T1000 (cell line): ENCODE results near the gene P2RY11.
A peak's percentile ranks its signal among the peaks of the same experiment; 100 is the strongest.

ENCODE experiments used
- DNase-seq: peaks from one replicate; lab custom pipeline; 2025; ENCODE audit warnings: mixed read lengths; lab: John Stamatoyannopoulos, UW

P2RY11 gene

GRCh38 chr19:10093295-10094186 is 18.0 kb upstream of the P2RY11 start:
- no peak for DNase-seq

DNA sequence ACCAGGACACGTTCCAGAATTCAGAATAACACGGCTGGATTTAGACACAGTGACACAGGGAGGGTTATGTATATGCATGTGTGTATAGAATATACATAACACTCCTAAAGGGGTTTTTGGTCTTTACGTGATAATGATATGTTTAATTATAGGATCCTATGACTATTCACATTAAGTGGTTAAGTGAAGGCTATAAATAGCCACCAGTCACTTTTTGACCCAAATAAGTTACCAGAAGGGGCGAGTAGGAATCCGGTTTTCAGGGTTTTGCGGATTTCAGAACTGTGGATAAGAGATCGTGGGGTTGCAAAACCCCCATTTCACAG is 15.9 kb upstream of the P2RY11 start:
- DNase-seq, result no peak

DNA sequence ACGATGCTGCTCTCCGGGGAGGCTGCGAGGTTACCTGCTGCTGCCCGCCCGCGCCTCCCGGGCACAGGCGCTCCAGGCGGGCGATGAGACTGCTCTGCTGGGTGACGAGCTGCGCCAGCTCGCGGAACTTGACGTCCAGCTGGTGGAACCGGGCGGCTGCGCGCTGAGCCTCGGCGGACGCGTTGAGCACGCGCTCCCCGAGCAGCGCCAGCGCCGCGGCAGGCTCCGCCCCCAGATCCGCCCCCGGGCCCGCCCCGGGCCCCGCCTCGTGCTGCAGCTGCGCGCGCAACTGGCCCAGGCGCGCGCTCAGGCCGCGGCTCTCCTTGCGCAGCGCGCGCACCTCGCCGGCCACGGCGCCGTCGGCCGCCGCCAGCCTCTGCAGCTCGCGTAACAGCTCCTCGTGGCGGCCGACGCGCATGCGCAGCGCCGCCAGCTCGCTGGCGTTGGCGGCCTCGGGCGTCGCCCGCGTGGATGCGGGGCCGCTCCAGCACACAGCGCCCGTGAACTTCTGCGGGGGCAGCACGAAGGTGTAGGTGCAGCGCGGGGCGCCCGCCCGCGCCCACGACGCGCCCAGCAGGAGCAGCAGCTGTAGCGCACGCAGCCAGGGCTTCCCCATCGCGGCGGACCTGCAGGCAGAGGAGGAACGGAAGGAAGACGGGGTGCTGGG is 15.4 kb upstream of the P2RY11 start:
- DNase-seq, result peak; percentile 86

- no peak for DNase-seq
Measured at GRCh38 chr19:10096615-10096963, 14.9 kb upstream of the P2RY11 start.

DNA sequence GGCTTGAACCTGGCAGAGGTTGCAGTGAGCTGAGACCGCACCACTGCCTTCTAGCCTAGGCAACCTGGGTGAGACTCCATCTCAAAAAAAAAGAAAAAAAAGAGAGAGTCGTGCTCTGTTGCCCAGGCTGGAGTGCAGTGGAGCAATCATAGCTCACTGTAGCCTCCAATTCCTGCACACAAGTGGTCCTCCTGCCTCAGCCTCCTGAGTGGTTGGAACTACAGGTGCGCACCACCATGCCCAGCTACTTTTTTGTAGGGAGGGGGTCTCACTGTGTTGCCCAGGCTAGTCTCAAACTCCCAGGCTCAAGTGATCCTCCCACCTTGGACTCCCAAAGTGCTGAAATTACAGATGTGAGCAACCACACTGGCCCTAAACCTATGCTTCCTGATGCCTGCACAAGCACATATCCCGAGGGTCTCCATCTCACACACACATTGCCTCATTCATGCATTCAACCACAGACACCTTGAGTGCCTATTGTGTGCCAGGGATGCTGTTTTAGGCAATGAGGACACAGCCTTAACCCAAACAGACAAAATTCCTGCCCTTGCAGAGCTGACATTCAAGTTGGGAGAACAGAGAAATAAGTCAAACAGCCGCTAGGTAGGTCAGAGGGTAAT is 11.2 kb upstream of the P2RY11 start:
- no peak for DNase-seq

DNA sequence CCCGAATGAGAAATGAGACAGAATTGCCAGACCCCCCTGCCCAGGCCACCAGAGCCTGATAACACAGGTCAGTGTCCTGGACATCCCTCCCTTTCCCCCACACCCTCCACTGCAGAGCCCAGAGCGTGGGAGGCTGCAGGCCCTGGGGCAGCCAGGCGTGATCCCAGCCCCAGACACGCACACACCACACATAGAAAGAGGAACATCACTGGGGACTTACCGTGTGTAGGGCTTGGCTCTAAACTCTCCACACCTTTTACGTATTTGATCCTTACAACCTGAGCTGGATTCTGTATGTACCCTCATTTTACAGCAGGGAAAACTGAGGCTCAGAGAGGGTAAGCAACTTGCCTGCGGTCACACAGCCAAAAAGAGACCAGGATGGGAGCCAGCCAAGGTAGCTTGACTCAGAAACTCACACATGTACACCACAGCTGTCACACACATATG is 8.7 kb upstream of the P2RY11 start:
- DNase-seq, result no peak

- no peak for DNase-seq
Measured at GRCh38 chr19:10104130-10104513, 7.4 kb upstream of the P2RY11 start.

GRCh38 chr19:10104665-10105508 is 6.6 kb upstream of the P2RY11 start:
- DNase-seq, result no peak

DNA sequence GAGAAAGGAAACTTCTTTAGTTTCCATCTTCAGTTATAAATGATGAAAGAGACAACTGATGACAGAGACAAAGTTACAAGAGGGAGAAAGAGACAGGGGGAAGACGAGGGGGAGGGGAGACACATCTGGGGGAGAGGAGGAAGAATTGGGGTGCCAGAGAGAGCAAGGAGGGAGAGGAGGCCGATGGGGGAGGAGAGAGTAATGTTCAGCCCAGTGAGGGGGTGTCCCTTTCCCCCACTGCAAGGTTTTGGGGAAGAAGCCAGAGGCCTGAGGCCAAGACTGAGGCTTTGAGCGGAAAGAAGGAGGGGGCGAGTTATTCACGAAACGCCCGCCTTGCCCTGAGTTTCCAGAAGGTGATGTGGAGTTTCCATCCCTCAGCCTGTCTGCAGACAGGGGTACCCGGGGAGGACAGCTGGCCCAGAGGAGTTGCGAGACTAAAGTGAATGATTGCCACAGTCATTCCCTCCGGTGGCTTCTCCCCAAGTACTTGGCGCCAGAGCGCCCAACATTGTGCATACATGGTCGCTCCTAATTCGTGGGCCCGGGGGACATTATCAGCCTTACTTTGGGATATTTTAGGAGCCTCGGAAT is 5.9 kb upstream of the P2RY11 start:
- no peak for DNase-seq

GRCh38 chr19:10106100-10106936 is 5.2 kb upstream of the P2RY11 start, which contains the start of gene PPAN:
Gene PPAN (plus strand): TSS chr19:10106362. CDS start chr19:10106395, 33 bp downstream.
- peak; percentile 93 for DNase-seq

DNA sequence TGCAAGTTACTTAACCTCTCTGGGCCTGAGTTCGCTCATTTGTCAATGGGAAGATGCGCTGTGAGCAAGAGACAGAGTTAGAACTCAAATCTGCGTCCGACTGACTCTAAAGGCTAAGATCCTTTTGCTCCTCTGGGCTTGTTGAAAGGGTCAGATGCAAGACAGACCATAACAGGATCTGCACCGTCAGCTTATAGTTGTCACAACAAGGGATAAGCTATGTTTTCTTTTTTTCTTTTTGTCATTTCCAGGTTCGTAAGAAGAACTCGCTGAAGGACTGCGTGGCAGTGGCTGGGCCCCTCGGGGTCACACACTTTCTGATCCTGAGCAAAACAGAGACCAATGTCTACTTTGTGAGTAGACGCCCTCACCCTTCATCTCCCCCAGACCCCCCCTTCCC is 4.2 kb upstream of the P2RY11 start:
- no peak for DNase-seq

- no peak for DNase-seq
Measured at GRCh38 chr19:10107817-10108367, 3.6 kb upstream of the P2RY11 start.

DNA sequence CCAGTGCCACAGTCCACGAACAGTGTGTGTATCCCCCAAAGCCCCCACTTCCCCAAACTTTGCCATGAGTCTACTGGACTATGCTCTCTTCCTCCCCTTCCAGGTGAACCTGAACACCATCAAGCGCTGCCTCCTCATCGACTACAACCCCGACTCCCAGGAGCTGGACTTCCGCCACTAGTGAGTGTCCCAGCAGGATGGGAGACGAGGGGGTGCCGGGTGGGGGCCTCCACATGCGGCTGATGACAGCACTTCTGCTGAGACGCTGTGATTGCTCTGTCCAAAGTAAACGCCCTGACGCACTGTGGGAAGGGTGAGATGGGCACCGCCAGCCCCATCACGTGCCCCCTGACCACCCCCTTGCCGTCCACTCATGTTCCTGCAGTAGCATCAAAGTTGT is 2.0 kb upstream of the P2RY11 start:
- no peak for DNase-seq

DNA sequence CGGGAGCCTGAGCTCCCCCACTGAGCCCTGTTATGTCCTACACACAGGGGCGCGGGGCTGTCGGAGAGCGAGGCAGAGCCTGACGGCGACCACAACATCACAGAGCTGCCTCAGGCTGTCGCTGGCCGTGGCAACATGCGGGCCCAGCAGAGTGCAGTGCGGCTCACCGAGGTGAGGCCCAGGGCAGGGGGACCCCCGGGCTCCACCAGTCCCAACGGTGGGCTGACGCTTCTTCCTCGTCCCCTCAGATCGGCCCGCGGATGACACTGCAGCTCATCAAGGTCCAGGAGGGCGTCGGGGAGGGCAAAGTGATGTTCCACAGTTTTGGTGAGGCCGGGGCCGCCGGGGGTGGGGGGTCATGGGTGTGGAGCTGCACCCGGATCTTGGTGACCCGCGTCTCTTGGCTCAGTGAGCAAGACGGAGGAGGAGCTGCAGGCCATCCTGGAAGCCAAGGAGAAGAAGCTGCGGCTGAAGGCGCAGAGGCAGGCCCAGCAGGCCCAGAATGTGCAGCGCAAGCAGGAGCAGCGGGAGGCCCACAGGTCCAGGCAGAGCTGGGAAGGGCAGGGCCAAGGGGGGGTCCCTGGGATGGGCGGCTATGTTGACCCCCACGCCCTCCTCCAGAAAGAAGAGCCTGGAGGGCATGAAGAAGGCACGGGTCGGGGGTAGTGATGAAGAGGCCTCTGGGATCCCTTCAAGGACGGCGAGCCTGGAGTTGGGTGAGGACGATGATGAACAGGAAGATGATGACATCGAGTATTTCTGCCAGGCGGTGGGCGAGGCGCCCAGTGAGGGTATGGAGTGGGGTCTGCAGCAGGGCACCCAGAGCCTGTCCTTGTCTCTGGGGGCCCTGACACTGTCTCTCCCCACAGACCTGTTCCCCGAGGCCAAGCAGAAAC is 1.2 kb upstream of the P2RY11 start:
- DNase-seq, result no peak

- no peak for DNase-seq
Measured at GRCh38 chr19:10110972-10111317, 548 bp upstream of the P2RY11 start.

DNA sequence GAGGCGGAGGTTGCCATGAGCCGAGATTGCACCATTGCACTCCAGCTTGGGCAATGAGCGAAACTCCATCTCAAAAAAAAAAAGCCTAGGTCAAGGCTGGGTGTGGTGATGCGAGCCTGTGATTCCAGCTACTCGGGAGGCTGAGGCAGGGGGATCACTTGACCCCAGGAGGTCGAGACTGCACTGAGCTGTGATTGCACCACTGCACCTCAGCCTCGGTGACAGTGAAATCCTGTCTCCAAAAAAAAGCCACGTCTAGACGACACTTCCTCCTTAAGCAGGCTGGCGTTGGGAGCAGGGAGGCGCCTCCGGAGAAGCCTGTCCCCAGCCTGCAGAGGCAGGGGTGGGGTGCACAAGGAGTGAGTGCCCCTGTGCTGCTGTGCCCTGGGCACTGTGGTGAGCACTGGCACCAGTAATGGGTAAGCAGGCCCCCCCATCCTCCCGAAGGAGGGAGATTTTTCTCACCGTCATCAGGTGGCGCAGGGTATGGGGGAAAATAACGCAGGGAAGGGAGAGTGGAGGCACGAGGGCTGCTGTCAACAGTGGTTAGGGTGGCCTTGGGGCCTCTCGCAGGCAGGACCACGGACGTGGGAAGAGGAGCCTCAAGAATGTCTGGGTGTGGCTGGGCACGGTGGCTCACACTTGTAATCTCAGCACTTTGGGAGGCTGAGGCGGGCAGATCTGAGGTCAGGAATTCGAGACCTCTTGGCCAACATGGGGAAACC is 706 bp downstream of the P2RY11 start:
- no peak for DNase-seq

- DNase-seq, result no peak
Measured at GRCh38 chr19:10112895-10113591, 1.6 kb downstream of the P2RY11 start.

DNA sequence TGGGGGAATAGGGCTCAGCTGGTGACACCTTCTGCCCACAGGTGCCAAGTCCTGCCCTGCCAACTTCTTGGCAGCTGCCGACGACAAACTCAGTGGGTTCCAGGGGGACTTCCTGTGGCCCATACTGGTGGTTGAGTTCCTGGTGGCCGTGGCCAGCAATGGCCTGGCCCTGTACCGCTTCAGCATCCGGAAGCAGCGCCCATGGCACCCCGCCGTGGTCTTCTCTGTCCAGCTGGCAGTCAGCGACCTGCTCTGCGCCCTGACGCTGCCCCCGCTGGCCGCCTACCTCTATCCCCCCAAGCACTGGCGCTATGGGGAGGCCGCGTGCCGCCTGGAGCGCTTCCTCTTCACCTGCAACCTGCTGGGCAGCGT is 2.1 kb downstream of the P2RY11 start:
- DNase-seq, result no peak
